Measurements from ENCODE around the gene ELF2.
"Not testable (repeated sequence)": the region's sequence is repeated elsewhere in the genome, so short reads cannot be mapped to it uniquely, and the experiment has no call there.

Gene ELF2

DNA sequence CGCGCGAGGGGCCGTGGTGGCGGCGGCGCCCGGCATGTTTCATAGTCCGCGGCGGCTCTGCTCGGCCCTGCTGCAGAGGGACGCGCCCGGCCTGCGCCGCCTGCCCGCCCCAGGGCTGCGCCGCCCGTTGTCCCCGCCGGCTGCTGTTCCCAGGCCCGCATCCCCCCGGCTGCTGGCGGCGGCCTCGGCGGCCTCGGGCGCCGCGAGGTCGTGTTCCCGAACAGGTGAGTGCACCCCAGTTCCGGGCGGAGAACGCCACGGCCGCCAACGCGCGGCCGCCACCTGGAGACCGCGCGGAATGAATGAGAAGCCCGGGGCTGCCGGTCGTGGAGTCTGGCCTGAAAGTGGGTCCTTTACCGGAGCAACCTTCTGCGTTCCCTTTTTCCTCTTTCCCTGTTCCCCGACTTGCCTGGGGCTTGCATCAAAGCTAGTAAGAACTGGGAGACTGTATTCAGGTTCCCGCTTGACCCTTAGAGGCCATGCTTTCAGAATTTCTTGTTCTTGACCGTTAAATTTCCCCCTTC lies 161.0 kb downstream of the ELF2 start:
- no peak for DNase-seq

- peak; percentile 54 for DNase-seq
Measured at GRCh38 chr4:139015269-139015947, 161.6 kb downstream of the ELF2 start, which contains the start of gene NOCT. TSS of gene NOCT (plus strand) at chr4:139015781. CDS start at chr4:139015982, 201 bp downstream.

GRCh38 chr4:139014371-139015268 lies 162.4 kb downstream of the ELF2 start:
- DNase-seq: no peak

DNA sequence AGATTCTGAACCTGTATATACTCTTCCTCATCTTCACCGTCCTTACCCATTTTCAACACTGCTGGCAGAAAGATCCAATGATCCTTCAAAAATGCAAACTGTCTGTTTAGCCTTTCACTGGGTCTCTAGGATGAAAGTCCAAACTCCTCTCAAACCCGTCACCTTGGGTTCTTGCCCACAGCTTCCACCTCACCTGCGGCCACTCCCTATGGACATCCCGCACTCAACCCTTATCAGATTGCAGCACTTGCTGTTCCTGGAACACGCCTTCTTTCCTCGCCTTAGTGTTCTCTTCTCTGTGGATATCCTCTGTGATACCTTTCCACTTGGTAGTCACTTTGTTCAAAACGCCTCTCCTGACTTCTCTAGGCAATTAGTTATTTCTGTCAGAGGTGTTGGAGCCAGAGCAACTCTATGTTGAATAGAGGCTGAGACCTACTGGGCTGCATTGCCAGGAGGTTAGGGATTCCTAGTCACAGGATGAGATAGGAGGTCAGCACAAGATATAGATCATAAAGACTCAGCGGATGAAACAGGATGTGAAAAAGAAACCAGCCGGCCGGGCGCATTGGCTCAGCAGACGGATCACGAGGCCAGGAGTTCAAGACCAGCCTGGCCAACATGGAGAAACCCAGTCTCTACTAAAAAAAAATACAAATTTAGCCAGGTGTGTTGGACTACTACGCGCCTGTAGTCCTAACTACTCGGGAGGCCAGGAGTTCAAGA lies 165.6 kb downstream of the ELF2 start:
- DNase-seq: no peak

- DNase-seq: no peak
Measured at GRCh38 chr4:139009702-139010101, 167.3 kb downstream of the ELF2 start.

- DNase-seq: not testable (repeated sequence)
Measured at GRCh38 chr4:139008278-139008677, 168.7 kb downstream of the ELF2 start.

GRCh38 chr4:139007640-139008039 lies 169.4 kb downstream of the ELF2 start:
- no peak for DNase-seq

Measured in NCI-H1048 (cell line).